GM23248 (cell line): ENCODE data around the gene CACNA2D1.

Experiments
- EZH2 ChIP-seq: fragments of 200-600 bp; sonication (generic); IDR thresholded peaks from 2 replicates; pipeline ENCODE4 v1.6.1; 2018; ENCODE audit warnings: antibody characterized with exemption, mild to moderate bottlenecking; ENCODE audit not compliant: insufficient read depth, poor library complexity, severe bottlenecking
- EZH2phosphoT487 ChIP-seq: fragments of 200-600 bp; sonication (generic); IDR thresholded peaks from 2 replicates; pipeline ENCODE4 v1.6.1; 2018; ENCODE audit warnings: antibody characterized with exemption, moderate library complexity, mild to moderate bottlenecking, low read depth; ENCODE audit not compliant: insufficient read depth

DNA sequence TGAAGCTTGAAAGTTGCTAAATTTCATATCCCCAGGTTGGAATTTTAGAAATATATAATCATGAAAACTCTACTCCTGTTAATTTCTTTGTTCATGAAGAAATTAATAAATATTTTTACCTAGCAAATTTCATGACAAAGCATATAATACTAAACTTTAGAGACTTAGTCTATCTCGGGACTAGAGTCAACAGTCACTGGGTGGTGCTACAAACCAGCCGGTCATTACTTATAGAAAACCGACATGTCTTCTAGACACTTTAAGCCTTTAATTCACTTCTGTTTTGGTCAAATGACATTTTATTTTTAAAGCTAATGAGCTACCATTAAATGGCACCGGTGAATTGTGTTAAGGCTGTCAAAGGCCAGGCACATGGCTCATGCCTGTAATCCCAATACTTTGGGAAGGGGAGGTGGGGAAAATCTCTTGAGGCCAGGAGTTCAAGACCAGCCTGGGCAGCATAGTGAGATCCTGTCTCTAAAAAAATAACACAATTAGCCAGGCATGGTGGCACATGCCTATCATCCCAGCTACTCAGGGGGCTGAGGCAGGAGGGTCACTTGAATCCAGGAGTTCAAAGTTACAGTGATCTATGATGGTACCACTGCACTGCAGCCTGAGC lies 270.1 kb downstream of the CACNA2D1 start:
- TF ChIP-seq EZH2phosphoT487 (no peak), EZH2 (no peak)
